ENCODE data around the gene USP17L25. TPM values are rescaled to one million over a fixed set of nuclear protein-coding genes. Genes with fewer than 3 reads are reported as not detected.
"Not testable (repeated sequence)": the region's sequence is repeated elsewhere in the genome, so short reads cannot be mapped to it uniquely, and the experiment has no call there.

USP17L25 gene
- total RNA-seq, 1 experiment from 2014 or later = not detected

DNA sequence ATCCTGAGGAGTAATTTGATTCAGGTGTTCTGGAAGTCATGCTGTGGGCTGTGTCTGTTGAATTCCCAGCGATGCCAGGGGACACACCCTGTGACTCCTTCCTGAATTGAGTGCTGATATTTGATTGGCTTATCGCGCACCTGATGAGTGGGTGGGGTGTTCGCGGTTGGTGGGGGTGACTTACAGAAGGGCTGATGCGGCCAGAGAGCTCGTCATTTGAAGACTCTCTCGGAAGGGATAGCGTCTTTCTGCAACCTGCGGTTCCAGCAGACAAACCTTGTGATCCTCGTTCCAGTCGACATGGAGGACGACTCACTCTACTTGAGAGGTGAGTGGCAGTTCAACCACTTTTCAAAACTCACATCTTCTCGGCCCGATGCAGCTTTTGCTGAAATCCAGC is 23.6 kb downstream of the USP17L25 start, which contains the start of gene USP17L29:
TSS of gene USP17L29 (plus strand) at position 301 of the 400 bp plus-strand sequence. CDS start at position 301, 0 bp downstream.
- H3K36me3 ChIP-seq (ENCODE audit: insufficient read depth, low read length, poor library complexity, severe bottlenecking); CTCF ChIA-PET; POLR2A ChIA-PET (ENCODE audit: low non-redundant PET); H3K9me3 ChIP-seq (ENCODE audit: low read depth, low read length, poor library complexity, severe bottlenecking); H3K27ac ChIP-seq (ENCODE audit: low read depth, low read length, poor library complexity, severe bottlenecking); H3K4me3 ChIP-seq (ENCODE audit: low read depth, low read length, poor library complexity, severe bottlenecking); intact Hi-C loops (cut with micrococcal nuclease; ENCODE audit: unreplicated experiment); BruUV-seq (replicated peaks); H3K4me1 ChIP-seq (ENCODE audit: insufficient read depth, low read length, poor library complexity, severe bottlenecking); H3K27me3 ChIP-seq (replicated peaks; ENCODE audit: insufficient read depth, low read depth, low read length, poor library complexity); DNase-seq (ENCODE audit: low spot score): not testable (repeated sequence)

DNA sequence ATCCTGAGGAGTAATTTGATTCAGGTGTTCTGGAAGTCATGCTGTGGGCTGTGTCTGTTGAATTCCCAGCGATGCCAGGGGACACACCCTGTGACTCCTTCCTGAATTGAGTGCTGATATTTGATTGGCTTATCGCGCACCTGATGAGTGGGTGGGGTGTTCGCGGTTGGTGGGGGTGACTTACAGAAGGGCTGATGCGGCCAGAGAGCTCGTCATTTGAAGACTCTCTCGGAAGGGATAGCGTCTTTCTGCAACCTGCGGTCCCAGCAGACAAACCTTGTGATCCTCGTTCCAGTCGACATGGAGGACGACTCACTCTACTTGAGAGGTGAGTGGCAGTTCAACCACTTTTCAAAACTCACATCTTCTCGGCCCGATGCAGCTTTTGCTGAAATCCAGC is 33.1 kb downstream of the USP17L25 start, which contains the start of gene USP17L30:
TSS of gene USP17L30 (plus strand) at position 301 of the 400 bp plus-strand sequence. CDS start at position 301, 0 bp downstream.
- BruUV-seq (replicated peaks); H3K36me3 ChIP-seq (ENCODE audit: insufficient read depth, low read length, poor library complexity, severe bottlenecking); H3K9me3 ChIP-seq (ENCODE audit: low read depth, low read length, poor library complexity, severe bottlenecking); H3K27ac ChIP-seq (ENCODE audit: low read depth, low read length, poor library complexity, severe bottlenecking); H3K4me3 ChIP-seq (ENCODE audit: low read depth, low read length, poor library complexity, severe bottlenecking); POLR2A ChIA-PET (ENCODE audit: low non-redundant PET); CTCF ChIA-PET; intact Hi-C loops (cut with micrococcal nuclease; ENCODE audit: unreplicated experiment); DNase-seq (ENCODE audit: low spot score); H3K27me3 ChIP-seq (replicated peaks; ENCODE audit: insufficient read depth, low read depth, low read length, poor library complexity); H3K4me1 ChIP-seq (ENCODE audit: insufficient read depth, low read length, poor library complexity, severe bottlenecking): not testable (repeated sequence)

DNA sequence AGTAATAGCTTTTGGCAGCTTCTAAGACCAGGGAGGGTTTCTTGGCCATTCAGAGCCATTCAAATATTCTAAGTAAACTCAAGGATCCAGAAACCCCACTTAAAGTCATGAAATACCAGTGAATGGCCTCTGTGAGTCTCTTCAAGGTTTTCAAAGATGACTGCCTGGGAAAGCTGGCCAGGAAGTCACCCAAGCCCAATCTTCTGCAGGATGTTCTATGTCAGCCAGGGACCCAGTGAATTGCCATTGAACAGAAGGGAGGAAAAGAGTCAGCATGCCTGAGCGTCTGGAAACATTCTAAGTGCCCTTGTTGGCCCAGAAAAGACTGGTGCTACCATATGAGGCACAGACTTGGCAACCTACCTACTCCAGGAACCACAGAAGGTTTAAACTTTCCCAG is 50.2 kb downstream of the USP17L25 start:
- POLR2A ChIA-PET (ENCODE audit: low non-redundant PET); BruUV-seq (replicated peaks); H3K9me3 ChIP-seq (ENCODE audit: low read depth, low read length, poor library complexity, severe bottlenecking); H3K36me3 ChIP-seq (ENCODE audit: insufficient read depth, low read length, poor library complexity, severe bottlenecking); DNase-seq (ENCODE audit: low spot score); H3K27me3 ChIP-seq (replicated peaks; ENCODE audit: insufficient read depth, low read depth, low read length, poor library complexity); H3K27ac ChIP-seq (ENCODE audit: low read depth, low read length, poor library complexity, severe bottlenecking); CTCF ChIA-PET; H3K4me3 ChIP-seq (ENCODE audit: low read depth, low read length, poor library complexity, severe bottlenecking); H3K4me1 ChIP-seq (ENCODE audit: insufficient read depth, low read length, poor library complexity, severe bottlenecking); intact Hi-C loops (cut with micrococcal nuclease; ENCODE audit: unreplicated experiment): not testable (repeated sequence)

Other genes starting within 250 kb of the USP17L25 start
- not detected in 2 replicates for gene FAM90A26, start 159.5 kb upstream of the USP17L25 start, total RNA-seq (2021)
- not detected in 2 replicates for gene USP17L10, start 119.3 kb upstream of the USP17L25 start, total RNA-seq (2021)
- 0.24 TPM in 1 of 2 replicates, not detected in the other for gene USP17L11, start 114.5 kb upstream of the USP17L25 start, total RNA-seq (2021)
- gene USP17L12, start 109.8 kb upstream of the USP17L25 start, total RNA-seq (2021) = not detected in 2 replicates
- gene USP17L13, start 105.0 kb upstream of the USP17L25 start, total RNA-seq (2021) = not detected in 2 replicates
- not detected in 2 replicates for gene USP17L15, start 95.5 kb upstream of the USP17L25 start, total RNA-seq (2021)
- gene USP17L17, start 86.0 kb upstream of the USP17L25 start, total RNA-seq (2021) = not detected in 2 replicates
- not detected in 2 replicates for gene USP17L18, start 81.3 kb upstream of the USP17L25 start, total RNA-seq (2021)
- gene USP17L19, start 76.5 kb upstream of the USP17L25 start, total RNA-seq (2021) = not detected in 2 replicates
- not detected in 2 replicates for gene USP17L20, start 71.8 kb upstream of the USP17L25 start, total RNA-seq (2021)
- gene USP17L21, start 67.0 kb upstream of the USP17L25 start, total RNA-seq (2021) = not detected in 2 replicates
- not detected in 2 replicates for gene USP17L22, start 62.3 kb upstream of the USP17L25 start, total RNA-seq (2021)
- gene USP17L24, start 4.7 kb upstream of the USP17L25 start, total RNA-seq (2021) = not detected in 2 replicates
- gene USP17L26, start 4.7 kb downstream of the USP17L25 start, total RNA-seq (2021) = not detected in 2 replicates
- not detected in 2 replicates for gene USP17L5, start 9.5 kb downstream of the USP17L25 start, total RNA-seq (2021)
- not detected in 2 replicates for gene USP17L27, start 14.2 kb downstream of the USP17L25 start, total RNA-seq (2021)
- gene USP17L28, start 19.0 kb downstream of the USP17L25 start, total RNA-seq (2021) = not detected in 2 replicates
- not detected in 2 replicates for gene USP17L29, start 23.7 kb downstream of the USP17L25 start, total RNA-seq (2021)
- gene USP17L30, start 33.2 kb downstream of the USP17L25 start, total RNA-seq (2021) = not detected in 2 replicates
- gene DEFB131A, start 114.5 kb downstream of the USP17L25 start, total RNA-seq (2021) = not detected in 2 replicates